Ramos (cell line): Measurements from ENCODE around the gene AAMDC.

Experiments
- in situ Hi-C: fragments of 300-500 bp; cut with MboI; formaldehyde crosslinking; loops from one replicate; pipeline ENCODE4 v1.14.3; 2022; ENCODE audit warnings: low sequenced_read_pairs; ENCODE audit not compliant: unreplicated experiment

The AAMDC gene

DNA sequence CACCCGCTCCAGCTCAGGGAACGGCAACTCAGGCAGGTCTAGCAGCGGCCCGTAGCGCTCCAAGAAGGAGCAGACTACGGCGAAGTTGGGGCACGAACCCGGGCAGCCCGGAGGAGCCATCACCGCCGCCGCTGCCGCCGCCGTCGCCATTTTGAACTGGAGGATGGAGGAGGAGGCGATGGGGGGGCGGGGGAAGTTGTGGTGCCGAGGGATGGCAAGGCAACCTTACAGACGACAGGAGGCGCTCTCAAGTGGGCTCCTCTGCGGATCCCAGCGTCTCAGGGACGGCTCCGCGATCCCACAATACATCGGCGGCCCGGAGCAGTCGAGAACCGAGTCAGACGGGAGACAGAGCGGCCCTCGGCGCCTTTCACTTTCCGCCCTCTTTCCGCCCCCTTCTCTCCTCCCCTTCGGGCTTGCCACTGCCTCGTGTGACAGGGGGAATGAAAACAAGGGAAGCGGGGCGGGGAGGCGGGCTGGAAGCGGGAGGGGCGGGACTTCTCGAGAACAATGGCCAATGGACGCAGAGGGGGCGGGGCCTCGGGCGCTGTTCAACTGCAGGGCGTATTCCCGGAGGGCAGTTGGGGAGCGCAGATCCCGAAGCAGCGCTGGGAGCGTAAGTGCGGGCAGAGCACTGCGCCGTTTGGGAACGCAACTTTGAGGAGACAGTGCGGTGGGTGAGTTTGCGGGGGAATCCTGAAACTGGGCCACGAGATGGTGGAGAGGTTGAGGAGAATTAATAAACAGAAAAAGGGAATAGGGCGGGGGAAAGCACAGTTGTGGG lies at the start of gene AAMDC, which contains the start of gene RSF1:
AAMDC (plus strand) TSS at position 580 of the 784 bp plus-strand sequence. CDS start 21,353 bp downstream, outside the sequence.
RSF1 (minus strand) TSS at position 158 of the 784 bp plus-strand sequence; CDS start at position 150, 8 bp downstream.
- in situ Hi-C loops, result no loop called here

DNA sequence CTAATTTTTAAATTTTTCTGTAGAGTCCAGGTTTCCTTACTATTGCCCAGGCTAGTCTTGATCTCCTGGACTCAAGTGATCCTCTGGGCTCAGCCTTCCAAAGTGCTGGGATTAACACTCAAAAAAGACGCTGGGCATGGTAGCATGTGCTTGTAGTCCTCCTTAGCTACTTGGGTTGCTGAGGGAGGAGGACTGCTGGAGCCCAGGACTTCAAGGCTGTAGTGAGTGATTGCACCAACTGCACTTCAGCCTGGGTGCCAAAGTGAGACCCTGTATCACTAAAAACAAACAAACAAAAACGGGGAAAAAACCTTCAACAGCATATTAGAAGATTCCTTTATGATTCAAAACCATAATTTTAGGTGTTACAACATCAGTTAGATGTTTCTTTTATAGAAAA lies 45.0 kb upstream of the AAMDC start:
- in situ Hi-C loops, result no loop called here

DNA sequence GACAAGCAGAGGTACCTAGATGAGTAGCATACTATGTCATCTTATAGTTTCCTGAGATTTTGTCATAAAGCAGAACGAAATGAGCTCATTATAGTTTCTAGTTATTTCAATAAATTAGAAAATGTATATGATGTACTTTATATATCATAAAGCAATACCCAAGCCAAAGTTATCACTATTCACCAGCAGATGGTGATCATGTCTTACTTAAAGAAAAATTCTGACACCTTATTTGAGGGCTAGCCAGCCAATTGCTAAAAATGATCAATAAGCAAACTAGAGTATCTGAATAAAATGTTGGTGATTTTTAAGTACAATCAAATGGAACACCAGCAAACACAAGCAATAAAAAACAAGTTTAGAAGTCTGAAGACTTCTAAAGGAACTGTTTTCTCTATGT lies 44.5 kb upstream of the AAMDC start:
- in situ Hi-C loops, result no loop called here

DNA sequence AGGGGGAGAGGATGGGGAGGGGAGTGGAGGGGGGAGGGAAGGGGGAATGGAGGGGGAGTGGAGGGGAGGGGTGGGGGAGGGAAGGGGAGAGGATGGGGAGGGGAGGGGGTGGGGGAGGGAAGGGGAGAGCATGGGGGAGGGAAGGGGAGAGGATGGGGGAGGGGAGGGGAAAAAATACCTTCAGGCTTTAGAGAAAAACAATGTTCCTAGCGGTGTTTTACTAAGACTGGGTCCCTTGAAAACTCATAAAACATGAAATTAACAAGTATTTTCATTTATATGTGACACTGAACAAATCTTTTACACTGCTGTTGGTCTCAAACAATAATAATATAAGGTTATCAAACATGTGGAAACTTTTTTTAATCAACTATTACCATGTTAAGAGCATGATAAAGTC lies 42.8 kb upstream of the AAMDC start:
- in situ Hi-C loops, result no loop called here

DNA sequence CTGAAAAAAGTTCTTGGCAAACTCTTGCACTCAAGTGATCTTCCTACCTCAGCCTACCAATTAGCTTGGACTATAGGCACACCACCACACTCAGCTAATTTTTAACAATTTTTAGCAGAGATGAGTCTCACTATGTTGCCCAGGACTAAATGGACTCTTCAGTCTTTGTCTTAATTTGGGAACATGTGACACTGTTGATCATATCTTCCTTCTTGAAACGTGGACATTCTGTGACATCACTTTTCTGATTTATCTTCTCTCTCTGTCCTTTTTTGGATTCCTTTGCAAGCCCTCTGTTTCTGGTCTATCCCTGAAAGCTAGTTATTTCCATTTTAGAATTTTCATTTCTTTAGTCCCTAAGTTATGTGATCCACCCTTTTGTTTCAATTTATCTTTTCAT lies 42.4 kb upstream of the AAMDC start:
- in situ Hi-C loops, result no loop called here

DNA sequence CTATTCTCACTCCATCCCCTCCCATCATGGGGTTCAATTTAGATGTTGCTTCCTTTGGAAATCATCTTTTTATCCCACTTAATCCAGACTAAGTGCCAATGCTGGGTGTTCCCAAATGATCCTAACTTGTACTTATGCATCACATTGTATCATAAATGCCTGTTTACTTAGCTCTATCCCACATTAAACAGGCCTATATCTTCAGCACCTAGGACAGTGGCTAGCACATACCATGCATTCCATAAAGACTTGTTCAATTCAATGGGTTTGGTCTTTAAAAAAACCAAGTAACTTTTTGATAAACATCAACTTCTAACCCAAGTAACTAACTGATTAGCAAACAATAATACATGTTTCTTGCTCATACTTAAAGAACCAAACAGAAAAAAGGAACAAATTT lies 41.0 kb upstream of the AAMDC start:
- in situ Hi-C loops, result no loop called here

DNA sequence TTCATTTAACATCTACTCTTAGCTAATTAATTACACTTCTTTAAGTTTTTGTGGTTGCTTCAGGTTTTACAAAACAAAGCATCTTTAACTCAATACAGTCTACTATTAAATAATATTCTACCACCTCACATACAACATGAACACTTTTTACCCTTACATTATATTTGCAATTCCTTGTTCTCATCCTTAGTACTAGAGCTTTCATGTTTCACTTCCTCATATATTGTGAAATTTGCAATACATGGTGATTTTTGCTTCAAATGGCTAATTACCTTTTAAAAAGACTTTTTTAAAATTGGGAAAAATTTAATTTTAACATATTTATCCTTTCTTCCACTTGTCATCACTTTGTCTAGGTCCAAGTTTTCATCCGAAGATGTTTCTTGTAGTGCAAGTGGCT lies 37.9 kb upstream of the AAMDC start:
- in situ Hi-C loops, result no loop called here

DNA sequence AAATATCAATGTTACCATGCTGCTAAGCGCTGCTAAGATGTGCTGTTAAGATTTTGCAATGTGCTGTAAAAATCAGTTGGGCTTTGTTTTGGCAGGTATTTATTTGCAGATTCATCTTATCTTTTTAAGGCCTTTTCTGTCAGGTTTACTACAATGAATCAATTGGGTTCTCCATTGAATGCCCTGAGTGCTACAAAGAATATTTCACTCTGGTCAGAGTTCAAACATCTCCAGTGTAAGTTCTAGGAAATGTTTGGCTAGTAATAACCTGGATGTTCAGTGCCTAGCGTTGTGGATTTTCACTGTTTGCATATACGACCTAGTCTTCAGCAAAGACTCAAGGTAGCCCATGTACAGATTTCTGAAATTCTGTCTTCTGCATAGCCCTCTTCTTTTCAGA lies 36.4 kb upstream of the AAMDC start:
- in situ Hi-C loops, result no loop called here

DNA sequence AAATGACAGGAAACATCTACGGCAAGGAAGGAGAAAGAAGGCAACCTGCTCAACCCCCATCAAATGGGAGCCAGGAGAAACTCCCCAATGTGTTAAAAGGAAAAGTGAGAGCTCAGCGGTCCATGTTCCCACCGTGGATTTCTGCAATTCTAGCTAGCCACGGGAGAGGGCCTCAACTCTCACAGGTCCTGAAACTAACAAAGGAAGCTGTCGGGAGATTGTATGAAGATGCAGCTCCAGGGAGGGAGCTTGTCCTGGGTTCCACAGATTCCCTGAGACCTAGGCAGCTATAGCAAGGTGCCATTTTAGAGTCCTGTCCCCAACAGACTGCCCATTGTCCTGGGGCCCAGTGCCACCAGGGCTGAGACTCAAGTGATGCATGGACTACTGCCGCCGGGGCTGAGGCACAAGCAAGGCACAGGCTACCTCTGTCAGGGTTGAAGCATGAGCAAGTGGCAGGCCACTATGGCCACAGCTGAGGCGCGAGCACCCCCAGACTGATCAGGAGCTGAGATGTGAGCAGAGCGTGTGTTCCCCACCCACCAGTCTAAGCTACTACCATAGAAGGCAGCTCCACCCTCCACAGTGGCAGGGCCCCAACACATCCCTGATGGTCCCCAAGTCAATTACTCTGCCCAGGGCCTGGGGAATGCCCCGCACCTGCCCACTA lies 31.7 kb upstream of the AAMDC start:
- in situ Hi-C loops, result no loop called here

DNA sequence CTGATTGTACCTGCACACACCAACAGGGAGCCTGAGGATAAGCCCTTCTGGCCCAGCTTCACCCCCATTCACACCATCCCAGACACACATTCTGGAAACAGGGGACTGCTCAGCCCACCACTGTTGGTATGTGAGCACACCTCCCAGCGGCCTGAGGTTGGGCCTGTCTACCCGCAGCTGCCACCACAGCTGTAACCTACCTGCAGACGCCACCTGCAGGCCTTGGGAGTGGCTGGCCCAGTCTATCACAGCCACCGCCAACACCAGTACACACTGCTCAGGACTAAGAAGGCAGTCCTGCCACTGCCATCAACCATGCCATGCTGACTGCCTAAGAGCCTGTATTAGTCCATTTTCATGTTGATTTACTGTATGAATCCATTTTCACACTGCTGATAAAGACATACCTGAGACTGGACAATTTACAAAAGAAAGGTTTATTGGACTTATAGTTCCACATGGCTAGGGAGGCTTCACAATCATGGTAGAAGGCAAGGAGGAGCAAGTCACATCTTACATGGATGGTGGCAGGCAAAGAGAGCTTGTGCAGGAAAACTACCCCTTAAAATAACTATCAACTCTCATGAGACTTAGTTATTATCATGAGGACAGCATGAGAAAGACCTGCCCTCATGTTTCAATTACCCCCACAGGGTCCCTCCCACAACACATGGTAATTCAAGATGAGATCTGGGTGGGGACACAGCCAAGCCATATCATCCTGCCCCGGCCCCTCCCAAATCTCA lies 31.0 kb upstream of the AAMDC start:
- in situ Hi-C loops, result no loop called here

DNA sequence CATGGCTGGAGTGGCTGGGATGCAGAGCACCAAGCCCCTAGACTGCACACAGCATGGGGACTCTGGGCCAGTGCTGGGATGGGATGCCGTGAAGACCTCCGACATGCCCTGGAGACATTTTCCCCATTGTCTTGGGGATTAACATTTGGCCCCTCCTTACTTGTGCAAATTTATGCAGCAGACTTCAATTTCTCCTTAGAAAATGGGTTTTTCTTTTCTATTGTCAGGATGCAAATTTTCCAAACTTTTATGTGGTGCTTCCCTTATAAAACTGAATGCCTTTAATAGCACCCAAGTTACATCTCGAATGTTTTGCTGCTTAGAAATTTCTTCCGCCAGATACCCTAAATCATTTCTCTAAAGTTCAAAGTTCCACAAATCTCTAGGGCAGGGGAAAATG lies 29.6 kb upstream of the AAMDC start:
- in situ Hi-C loops, result no loop called here

DNA sequence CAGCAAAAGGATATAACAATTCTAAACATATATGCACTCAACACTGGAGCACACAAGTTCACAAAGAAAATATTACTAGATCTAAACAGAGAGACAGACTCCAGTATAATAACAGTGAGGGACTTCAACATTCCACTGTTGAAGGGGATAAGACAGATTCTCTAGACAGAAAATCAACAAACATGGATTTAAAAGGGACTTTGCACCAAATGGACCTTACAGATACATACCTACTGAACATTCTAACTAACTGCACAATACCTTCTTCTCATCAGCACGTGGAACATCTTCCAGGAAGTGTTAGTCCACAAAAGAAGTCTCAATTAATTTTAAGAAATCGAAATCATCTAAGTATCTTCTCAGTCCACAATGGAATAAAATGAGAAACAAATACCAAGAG lies 27.0 kb upstream of the AAMDC start:
- in situ Hi-C loops, result no loop called here

DNA sequence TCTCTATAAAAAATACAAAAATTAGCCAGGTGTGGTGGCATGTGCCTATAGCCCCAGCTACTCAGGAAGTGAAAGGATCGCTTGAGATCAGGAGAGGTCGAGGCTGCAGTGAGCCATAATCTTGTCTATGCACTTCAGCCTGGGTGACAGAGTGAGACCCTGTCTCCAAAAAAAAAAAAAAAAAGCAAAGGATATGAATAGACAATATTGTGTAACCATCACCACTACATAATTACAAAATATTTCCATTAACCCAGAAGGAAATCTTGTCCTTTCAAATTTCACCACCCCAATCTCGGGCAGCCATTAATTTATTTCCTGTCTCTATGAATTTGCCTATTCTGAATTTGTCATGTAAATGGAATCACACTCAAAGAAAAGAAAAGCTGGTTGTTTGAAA lies 21.6 kb upstream of the AAMDC start:
- in situ Hi-C loops, result no loop called here

DNA sequence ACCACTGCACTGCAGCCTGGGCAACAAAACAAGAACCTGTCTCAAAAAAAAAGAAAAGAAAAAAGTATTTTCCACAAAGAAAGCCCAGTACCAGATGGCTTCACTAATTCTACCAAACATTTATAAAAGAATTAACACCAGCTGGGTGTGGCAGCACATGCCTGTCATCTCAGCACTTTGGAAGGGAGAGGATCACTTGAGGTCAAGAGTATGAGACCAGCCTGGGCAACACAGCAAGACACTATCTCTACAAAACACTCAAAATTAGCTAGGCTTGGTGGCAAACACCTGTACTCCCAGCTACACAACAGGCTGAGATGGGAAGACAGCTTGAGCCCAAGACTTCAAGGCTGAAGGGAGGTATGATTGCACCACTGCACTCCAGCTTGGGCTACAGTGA lies 20.5 kb upstream of the AAMDC start:
- in situ Hi-C loops, result no loop called here

DNA sequence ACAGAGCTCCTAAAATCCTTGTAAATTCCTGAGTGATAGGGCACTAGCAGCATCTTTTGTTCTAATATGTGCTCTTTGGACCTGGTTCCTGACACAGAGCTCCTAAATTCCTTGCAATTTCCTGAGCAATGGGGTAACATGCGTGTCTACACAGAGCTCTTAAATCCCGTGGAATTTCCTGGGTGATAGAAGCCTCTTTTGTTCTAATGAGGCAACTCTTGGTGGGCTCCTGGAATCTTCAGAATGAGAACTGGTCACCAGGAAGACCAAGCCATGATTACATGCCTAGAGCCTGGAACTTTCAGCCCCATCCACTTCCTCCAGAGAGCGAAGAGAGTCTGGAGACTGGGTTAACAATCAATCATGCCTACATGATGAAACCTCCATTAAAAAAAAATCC lies 19.5 kb upstream of the AAMDC start:
- in situ Hi-C loops, result no loop called here

DNA sequence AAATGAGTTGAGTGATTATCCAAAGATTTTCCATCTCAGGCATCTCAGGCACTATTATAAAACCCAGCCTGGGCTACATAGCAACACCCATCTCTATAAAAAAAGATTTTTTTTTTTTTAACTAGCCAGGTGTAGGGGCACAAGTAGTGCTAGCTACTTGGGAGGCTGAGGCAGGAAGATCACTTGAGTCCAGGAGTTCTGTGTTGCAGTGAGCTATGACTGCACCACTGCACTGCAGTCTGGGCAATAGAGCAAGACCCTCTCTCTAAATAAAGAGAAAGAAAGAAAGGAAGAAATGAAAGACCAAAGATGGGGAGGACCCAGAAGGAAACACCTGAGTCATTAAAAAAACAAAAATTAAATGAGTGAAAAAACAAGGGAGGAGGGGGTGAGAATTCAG lies 14.5 kb upstream of the AAMDC start:
- in situ Hi-C loops, result no loop called here

DNA sequence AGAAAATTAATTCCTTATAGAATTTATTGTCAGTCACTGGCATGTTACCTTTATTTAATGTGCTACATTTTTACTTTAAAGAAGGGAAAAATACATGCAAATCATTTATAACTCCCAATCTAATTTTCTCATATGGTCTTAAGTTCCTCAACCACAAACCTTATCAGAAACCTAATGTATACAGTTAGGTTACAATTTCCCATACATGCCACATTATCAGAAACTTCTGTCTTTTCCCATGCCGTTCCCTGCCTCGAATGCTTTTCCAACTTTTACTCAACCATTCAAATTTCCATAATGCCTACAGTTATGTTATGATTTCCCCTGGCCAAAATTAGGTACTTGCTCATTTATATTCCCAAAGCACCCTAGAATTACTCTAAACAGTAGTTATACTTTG lies 14.0 kb upstream of the AAMDC start:
- in situ Hi-C loops, result no loop called here

DNA sequence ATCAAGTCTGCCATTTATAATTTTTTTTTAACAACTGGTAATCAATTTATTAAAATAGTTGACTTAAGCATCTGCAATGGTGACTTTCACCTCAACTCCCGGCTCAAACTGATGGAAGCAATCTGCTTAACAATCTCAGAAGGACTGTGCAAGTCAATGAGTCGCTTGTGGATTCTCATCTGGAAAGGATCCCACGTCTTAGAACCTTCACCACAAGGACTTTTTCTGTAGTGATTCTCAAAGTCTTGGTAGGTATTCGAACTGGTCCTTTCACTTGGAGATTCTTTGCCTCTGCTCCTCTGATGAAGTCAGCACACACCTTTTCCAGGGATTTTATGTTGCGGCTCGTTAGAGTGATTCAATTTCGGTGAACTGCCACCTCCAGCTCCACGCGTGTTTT lies 7.7 kb upstream of the AAMDC start:
- in situ Hi-C loops, result no loop called here

DNA sequence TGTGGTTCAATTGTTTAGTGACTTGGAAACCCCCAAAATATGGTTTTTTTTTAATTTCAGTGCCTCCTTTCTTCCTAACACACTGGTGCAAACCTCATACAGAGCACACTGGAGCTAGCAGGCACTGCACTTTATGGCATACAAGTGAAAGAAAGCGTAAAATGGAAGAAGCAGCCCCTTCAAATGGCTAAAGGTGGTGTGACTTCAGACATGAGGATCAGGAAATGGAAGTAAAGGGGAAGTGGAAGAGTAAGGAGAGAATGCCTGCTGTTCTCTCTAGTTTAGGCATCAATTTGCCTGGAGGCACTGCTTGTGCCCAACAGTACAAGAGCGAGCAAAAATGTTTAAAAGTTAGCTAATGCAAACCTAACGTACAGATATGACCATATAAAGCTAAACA lies 6.1 kb upstream of the AAMDC start:
- in situ Hi-C loops, result no loop called here

DNA sequence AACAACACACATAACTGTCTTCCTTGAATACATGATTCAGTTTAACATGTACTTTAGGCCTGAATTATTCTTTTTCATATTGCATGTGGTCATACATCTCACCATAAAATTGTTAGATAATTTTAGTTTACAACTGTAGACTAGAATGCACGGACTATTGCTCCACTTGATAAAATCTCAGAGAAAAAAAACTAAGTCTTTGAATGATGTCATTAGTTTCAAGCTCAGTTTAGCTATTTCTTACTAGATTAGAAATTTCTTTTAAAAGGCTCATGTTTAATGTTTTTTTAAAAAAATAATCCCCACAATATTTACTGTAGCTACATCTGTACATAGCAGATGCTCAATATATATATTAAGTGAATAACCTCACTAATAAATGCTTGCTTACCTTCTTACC lies 5.5 kb upstream of the AAMDC start:
- in situ Hi-C loops, result no loop called here

DNA sequence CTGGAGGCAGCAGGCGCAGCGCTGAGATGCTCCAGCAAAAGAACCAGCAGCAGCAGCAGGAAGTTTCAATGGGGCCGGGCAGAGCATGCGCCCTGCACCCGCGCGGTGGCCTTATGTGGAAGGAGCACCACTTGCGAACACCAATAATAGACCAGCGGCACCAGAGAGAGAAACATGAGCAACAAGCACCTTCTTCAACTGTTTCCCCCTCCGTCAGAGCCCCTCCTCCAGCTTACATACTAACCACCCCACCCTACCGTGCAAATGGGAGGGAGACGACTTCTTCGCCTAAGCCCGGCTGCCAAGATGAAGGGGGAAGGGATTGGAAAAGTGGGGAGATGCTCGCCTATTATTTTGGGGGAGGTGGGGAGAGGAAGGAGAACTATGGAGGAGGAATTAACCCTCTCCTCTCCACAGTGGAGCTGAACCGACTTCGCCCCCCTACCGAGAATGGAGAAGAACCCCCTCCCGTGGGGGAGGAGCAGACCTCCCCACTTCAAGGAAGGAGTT lies 1.5 kb upstream of the AAMDC start:
- in situ Hi-C loops, result no loop called here
